GM18909 (cell line): Measurements from ENCODE around the gene TNPO1.
A peak's percentile ranks its signal among the peaks of the same experiment; 100 is the strongest.
"Not testable (repeated sequence)": the region's sequence is repeated elsewhere in the genome, so short reads cannot be mapped to it uniquely, and the experiment has no call there.

Experiments
- ATAC-seq: cut with Tn5 transposase; IDR thresholded peaks from one replicate; pipeline ENCODE4 v1.9.1; 2021; ENCODE audit warnings: mild to moderate bottlenecking; ENCODE audit not compliant: unreplicated experiment, poor library complexity

Gene TNPO1

DNA sequence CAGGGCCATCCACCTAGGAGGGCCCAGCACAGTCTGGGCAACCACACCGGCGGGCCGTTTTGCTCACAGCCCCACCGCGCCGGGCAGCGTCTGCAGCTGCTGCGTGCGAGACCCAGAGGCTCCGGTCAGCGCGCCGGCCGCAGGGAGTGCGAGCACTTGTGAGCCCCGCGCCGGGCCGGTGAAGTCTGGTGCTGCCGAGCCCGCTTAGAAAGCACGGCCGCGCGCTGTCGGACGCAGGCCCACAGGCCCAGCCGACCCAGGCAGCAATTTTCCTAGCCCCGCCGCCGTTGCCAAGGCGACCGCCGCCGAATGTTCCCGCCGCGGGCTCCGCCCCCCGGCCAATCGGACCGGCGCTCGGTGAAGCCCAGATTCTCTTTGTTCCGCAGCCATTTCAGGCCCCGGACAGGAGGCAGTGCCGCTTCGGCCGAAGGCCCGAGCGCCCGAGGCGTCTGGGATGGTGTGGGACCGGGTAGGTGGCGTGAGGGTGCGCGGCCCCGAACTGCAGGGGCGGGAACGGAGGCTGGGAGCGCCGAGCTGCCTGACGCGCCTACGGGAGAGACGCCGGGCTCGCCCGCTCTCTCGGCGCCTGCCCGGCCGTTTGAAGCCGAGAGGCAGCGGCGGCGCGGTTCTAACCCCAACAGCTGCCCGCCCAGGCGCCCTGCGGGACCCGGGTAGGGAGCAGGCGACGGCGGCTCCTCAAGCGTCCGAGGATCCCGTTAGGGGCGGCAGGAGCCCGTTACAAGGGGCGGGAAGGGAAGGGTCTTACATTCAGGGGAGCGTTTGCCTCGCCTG, at the start of gene TNPO1:
Gene TNPO1, plus strand, starts transcription at position 378 of the 792 bp plus-strand sequence. Its CDS starts 77 bp downstream, at position 455.
- ATAC-seq = peak; percentile 82

DNA sequence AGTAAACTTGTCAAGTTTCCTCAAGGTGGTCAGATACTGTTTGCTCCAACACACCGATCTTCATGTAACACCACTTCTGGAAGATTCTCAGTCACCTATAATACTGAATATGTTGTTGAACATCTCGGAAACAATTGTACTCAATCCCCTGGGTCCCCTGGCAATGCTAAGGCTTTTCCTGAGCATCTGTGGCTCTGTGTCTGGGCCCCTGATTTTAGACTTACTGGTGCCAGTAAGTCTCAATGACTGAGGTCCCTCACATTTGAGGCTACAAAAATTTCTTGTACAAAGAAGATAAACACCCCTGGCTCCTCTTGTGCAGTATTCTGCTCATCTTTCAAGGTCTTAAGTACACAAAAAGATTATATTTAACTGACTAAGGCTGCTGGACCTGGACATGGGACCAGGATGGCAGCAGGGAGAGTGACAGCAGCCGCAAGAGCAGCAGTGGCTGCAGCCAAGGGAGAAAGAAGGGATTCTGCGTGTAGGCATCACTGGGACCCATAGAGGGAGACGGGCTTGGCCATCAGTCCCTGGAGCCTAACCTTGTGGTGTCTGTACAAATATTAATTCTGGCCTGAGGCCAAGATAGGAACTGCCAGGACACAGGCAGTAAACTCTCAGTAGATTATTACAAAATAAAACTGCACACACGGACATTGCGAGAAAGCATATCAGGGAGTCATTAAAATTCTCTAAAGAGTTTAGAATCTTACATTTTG, 49.0 kb upstream of the TNPO1 start:
- no peak for ATAC-seq

DNA sequence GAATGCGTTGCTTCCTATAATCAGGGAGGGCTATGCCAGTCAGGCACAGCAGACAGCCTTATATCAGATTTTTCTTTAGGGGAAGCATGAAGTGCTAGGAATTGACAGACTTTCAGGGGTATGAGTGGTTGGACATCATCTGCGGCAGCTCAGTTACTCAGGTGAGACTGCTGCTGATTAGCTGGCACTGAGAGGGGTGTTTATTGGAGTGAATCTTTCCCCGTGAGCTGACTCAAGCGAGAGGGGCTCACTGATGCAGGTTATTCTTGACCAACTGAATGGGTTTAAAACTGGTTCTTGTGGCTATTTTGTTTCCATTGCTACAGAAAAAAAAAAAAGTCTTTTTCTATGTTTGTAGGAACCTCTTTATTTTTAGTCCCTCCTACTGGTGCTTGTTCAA, 46.2 kb upstream of the TNPO1 start:
- ATAC-seq = no peak

DNA sequence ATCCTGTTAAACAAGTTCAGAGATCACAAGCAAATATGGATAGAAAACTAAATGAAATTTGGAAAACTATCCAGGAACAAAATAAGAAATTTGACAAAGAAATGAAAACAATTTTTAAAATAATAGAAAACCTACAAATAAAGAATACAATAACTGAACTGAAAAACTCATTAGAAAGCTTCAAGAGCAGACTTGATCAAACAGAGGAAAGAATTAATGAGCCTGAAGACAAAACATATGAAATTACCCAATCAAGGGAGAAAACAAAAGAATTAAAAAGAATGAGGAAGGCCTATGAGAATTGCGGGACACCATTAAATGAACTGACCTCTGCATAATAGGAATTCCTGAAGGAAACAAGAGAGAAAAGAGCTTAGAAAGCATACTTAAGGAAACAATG, 39.8 kb upstream of the TNPO1 start:
- ATAC-seq = no peak

DNA sequence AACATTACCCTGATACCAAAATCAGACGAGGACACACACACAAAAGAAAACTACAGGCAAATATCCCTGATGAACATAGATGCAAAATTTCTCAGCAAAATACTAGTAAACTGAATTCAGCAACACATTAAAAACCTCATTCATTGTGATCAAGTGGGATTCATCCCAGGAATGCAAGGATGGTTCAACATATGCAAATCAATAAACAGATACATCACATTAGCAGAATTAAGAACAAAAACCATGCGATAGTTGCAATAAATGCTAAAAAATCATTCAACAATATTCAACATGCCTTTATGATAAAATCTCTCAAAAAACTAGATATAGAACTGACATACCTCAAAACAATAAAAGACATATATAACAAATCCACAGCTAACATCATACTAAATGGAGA, 36.9 kb upstream of the TNPO1 start:
- ATAC-seq = no peak

DNA sequence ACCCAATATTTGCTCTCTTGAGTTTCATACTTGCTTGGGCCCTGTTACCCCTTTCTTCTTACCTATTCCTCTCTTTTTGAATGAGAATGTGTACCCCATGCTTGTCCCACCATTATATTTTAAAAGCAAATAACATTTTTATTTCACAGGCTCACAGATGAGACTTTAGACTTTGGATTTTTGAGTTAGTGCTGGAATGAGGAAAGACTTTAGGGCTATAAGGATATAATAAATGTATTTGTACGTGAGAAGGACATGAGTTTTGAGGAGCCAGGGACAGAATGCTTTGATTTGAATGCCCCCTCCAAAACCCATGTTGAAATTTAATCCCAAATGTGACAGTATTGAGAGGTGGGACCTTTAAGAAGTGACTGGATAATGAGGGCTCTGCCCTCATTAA, 33.1 kb upstream of the TNPO1 start:
- no peak for ATAC-seq

DNA sequence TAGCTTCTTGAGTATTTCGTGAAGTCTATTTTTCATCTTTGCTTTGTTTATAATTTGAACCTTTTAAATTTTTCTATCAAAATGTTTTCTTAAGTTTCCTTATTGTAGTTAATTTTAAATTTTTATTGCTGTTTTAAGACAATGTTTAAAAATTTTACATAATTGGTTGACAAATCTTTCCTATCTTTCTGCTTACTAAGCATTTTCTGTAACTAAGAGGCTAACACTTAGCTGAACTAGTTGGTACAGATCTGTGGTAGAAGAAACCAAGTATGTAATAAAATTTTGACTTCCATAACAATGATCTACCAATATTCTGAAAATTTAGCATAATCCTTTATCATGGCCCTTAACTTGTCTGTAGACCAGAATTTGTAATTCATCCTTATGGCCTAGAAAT, 32.3 kb upstream of the TNPO1 start:
- no peak for ATAC-seq

DNA sequence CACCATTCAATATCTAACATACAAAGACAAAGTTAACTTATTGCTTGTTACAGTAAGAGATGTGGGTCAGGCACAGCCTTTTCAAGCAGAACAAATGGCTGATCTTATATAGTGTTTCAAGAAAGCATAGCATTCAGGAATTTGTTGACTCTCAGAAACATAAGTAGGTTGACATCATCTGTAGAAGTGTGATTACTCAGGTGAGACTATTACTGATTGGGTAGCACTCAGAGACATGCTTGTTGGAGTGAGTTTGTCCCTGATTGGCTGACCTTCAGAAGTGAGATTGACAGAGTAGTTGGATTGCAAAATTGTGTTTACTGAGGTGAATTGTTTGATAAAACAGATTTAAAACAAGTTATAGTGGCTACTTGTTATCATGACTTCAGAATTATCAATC, 30.7 kb upstream of the TNPO1 start:
- no peak for ATAC-seq

DNA sequence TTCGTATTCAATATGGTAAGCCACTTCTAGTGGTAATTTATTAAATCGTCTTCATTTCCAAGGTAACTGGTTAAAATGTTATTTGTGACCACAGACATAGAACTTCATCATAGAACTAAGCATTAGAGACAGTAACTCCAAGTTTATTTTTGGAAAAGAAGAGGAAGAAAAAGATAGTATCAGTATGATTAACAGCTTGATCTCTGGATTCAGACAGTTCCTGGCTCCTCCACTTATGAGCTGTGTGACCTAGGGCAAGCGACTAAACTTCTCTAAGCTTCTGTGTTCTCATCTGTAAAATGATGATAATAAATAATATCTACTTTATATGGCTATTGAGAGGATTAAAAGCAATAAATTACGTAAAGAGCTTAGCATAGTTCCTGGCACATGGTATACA, 29.8 kb upstream of the TNPO1 start:
- no peak for ATAC-seq

DNA sequence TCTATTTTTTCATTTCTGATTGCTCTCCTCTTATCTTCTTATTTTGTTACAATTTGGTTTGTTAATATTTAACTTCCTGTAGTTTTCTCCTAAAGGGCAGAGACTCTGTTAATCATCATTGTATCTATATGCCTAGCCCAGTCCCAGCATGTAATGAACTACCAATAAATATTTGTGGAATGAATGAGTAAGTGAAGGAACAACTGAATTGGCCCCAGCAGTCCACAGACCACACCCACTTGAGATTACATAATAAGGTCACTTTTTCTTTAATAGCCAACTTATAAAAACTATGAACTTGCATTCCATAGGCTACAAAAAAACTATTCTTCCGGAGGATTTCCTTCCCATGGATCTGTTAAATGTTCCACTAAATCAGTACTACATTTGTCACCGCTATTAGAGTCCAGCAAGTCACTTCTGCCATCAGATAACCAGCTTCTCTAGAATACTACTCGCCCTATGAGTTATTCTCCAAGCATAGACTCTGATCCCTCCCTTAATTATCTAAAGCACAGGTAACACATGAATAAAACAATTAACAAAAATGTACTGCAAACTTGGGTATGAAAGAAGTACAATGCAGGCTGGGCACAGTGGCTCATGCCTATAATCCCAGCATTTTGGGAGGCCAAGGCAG, 27.5 kb upstream of the TNPO1 start:
- ATAC-seq = no peak

DNA sequence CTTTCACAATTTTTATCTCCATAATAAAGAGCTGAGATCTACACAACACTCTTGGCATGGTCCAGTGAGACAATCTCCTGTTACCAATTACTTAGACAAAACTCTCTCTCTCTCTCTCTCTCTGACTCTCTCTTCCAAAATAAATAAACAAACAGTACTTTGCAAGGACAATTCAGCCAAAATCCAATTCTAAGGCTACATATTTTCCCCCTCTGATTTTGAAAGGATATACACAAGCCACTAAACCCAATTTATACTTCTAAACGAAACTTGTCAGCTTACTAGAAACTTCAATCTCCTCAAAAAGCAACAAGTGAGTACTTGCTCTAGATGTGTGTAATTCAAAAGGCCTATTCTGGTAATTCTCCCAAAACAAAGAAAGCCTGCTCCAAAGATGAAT, 26.3 kb upstream of the TNPO1 start:
- no peak for ATAC-seq

DNA sequence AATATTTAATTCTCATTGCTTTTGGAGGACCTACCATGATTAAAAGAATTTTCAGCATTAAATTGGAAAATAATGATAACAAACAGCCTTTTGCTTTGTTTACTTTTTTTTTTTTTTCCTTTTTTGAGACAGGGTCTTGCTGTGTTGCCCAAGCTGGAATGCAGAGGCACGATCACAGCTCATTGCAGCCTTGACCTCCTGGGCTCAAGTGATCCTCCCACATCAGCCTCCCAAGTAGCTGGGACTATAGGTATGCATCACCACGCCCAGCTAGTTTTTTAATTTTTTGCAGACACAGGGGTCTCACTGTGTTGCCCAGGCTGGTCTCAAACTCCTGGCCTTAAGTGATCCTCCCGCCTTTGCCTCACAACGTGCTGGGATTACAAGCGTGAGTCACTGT, 23.8 kb upstream of the TNPO1 start:
- not testable (repeated sequence) for ATAC-seq

DNA sequence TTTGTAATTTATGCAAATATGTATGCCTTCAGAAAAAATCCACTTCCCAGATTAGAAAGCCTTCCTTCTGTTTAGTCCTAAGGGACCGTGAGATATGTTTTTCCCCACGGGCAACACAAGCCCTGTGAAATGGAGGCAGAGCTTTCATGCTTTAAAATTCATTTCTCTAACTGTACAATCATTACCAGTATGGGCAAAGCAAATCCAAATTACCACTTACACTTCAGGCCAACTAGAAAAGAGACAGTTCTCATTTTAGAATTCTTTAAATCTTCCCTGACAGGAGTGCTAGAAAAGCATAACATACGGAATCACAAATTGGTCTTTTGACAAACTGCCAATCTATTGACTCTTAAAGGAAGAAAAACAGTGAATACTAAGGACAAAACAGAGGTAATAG, 20.5 kb upstream of the TNPO1 start:
- ATAC-seq = no peak

DNA sequence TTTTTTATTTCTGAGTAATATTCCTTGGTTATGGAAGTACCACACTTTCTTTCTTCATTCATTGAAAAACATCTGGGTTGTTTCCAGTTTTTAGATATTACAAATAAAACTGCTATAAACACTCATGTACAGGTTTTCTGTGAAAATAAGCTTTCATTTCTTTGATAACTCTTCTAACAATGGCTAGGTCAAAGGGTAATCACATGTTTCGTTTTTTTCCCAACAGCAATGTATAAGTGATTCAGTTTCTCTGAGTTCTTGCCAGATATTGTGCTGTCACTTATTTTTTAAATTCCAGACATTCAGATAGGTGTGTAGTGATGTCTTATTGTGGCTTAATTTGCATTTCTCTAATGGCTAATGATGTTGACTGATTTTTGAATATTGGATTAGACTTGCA, 16.7 kb upstream of the TNPO1 start:
- ATAC-seq = no peak

DNA sequence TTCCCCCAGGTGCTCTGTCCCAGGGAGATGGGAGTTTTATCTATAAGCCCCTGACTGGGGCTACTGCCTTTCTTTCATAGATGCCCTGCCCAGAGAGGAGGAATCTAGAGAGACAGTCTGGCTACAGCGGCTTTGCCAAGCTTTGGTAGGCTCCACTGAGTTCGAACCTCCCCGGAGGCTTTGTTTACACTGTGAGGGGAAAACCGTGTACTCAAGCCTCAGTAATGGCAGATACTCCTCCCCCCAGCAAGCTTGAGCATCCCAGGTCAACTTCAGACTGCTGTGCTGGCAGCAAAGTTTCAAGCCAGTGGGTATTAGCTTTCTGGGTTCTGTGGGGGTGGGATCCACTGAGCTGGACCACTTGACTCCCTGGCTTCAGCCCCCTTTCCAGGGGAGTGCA, 7.8 kb upstream of the TNPO1 start:
- ATAC-seq = not testable (repeated sequence)

DNA sequence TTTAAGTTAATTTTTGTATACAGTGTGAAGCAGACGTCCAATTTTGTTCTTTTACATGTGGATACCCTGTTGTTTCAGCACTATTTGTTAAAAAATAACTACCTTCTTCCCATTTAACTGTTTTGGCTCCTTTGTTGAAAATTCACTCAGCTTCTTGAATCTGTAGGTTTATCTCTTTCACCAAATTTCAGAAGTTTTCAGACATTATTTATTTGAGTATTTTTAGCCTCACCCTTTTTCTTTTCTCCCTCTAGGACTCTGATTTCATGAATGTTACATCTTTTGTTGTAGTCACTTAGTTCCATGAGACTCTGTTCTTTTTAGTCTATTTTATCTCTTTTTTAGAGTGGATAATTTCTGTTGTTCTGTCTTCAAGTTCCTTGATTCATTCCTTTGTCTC, 4.6 kb upstream of the TNPO1 start:
- ATAC-seq = no peak

DNA sequence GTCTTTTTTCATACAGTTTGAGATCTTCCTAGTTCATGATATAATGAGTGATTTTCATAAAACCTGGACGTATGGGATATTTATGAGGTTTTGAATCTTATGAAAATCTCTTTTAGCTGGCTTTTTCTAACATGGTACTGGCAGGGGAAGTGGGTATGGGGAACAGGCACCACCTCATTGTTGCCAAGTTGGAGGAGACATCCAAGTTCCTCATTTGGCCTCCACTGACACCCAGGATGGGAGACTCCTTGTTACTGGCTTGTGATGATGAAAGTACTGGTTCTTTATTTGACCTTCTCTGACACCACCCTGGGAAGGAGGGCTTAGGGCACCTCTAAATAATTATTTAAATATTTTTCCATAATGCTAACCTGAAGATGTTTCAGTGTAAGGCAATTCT, 4.0 kb upstream of the TNPO1 start:
- no peak for ATAC-seq

DNA sequence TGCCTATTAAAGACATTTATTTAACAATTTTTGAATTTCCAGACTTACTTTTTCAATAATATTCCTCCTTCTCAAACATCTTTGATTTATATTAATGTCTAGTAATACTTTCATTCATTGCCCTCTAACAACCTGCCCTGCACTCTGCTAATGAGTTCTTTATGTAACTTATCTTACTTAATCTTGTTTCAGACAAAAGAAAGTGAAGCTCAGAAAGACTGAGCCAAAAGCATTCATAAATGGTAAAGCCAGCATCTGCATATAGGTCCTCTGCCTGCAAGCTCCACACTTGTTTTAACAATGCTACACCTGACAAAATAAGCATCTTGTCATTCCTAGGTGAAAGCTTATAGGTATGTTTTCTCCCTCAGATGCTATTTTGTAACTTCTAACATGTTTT, 2.4 kb upstream of the TNPO1 start:
- no peak for ATAC-seq

DNA sequence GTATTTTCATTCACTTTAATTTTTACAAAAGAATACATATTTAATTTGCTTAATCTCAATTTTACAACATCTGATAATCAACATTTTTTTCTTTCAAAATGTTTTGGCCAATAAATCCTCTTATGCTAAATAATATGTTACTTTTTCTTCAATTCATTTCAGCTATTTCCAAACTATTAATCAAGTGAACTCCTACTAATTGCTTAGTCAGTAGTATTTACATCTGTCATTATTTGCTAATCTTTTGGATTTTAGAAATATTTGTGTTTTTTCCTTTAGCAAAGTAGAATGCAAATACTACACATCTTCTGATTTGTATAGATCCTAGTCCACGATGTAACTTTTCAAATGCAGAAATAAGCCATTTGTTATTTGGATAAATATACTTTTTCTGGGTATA, 1.6 kb upstream of the TNPO1 start:
- ATAC-seq = no peak

DNA sequence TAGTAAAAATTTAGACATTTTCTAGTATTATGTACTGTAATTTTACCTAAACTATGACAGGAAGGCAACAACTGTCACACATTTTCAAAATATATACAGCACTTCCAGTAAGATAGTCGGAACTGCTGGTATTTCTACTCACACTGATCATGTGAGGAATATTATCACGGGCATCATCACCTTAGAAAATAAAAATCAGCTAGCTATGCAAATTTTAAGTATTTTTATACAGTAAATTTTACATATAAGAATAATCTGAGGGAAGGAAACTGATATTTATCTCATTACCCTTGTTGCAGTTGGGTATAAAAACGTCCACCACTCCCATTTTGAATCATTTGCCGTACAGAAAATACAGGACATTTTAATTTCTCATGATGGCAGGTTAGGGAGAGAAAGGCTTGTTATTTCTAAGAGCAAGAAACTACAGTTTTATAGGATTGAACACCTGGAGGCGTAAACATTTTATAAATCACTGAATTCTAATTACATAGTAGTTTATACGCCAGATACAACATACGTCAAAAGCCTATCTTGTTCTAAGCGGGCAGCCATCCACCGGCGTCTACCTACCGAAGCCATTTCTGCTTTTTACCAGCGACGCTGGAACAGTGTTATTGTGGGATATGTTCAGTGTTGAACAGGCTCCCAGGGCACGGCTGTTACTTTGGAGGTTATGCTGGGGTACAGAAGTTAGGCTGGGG, 729 bp upstream of the TNPO1 start:
- ATAC-seq = no peak

DNA sequence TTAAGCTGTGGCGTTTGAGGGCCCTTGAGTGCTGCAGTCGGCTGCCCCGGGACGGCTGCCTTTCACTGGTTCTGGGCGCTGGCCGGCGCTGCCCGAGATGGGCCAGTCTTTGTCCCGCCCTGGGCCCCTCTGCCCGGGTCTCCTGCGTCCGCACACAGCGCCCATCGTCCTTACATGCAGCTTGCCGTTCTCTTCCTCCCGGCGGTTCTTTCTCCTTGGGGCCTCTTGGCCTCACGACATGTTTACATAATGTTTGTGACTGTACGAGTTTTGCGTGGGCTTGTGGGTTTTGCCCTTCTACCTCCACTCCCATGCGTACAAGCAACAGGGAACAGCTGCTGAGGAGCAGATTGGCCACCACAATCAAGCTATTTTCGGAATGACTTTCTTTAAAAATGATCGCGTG, 618 bp downstream of the TNPO1 start:
- peak; percentile 37 for ATAC-seq
